ENCODE data around the gene MAZ.

DNA sequence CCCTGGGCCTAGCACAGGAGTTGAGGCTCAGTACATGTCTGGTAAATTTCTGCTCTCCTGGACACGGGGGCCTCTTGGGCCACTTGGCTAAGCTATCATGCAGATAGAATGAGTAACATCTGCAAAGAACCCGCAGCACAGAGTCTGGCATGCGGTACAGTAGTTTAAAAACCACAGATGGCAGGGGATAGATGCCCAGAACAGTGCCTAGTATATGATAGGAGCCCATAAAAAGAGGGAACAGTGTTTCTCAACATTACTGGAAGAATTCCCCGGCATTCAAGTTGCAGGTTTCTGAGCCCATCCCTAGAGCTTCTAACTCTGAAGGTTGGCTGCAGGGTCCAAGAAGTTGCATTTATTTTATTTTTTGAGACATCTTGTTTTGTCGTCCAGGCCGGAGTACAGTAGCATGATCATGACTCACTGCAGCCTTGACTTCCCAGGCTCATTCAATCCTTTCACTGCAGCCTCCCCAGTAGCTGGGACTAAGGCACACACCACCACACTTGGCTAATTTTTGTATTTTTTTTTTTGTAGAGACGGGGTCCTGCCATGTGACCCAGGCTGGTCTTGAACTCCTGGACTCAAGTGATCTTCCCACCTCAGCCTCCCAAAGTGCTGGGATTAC lies 50.9 kb downstream of the MAZ start:
- TF ChIP-seq EZH2 (IDR thresholded peaks at IDR 0.05; ENCODE audit: insufficient read depth, low read length), result no peak
- TF ChIP-seq, protein P1, sequence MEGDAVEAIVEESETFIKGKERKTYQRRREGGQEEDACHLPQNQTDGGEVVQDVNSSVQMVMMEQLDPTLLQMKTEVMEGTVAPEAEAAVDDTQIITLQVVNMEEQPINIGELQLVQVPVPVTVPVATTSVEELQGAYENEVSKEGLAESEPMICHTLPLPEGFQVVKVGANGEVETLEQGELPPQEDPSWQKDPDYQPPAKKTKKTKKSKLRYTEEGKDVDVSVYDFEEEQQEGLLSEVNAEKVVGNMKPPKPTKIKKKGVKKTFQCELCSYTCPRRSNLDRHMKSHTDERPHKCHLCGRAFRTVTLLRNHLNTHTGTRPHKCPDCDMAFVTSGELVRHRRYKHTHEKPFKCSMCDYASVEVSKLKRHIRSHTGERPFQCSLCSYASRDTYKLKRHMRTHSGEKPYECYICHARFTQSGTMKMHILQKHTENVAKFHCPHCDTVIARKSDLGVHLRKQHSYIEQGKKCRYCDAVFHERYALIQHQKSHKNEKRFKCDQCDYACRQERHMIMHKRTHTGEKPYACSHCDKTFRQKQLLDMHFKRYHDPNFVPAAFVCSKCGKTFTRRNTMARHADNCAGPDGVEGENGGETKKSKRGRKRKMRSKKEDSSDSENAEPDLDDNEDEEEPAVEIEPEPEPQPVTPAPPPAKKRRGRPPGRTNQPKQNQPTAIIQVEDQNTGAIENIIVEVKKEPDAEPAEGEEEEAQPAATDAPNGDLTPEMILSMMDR (IDR thresholded peaks at IDR 0.05; ENCODE audit: insufficient read depth, low read depth, low read length), result no peak

All from astrocyte (in vitro differentiated cells and primary cell).